DOHH2 (cell line): ENCODE results near the gene MATK.

Experiments
- H3F3A ChIP-seq: fragments of 200-600 bp; sonication (generic), shearing (Covaris generic); 2 replicates; pipeline ENCODE4 v1.6.0; 2016; ENCODE audit warnings: antibody characterized with exemption, mild to moderate bottlenecking; ENCODE audit not compliant: control insufficient read depth, insufficient read depth
- H3K27ac ChIP-seq: fragments of 200-600 bp; sonication (generic); 2 replicates; pipeline ENCODE4 v1.5.1; 2014; ENCODE audit warnings: low read depth, mild to moderate bottlenecking, low read length, moderate library complexity
- H3K27me3 ChIP-seq: fragments of 200-600 bp; sonication (generic); 2 replicates; pipeline ENCODE4 v1.6.1; 2014; ENCODE audit warnings: mild to moderate bottlenecking, low read length, mixed read lengths; ENCODE audit not compliant: control insufficient read depth
- H3K36me3 ChIP-seq: fragments of 200-600 bp; sonication (generic); 2 replicates; pipeline ENCODE4 v1.6.1; 2014; ENCODE audit warnings: mild to moderate bottlenecking, low read length, moderate library complexity, mixed read lengths; ENCODE audit not compliant: control insufficient read depth
- H3K4me1 ChIP-seq: fragments of 200-600 bp; sonication (generic); 2 replicates; pipeline ENCODE4 v1.6.1; 2014; ENCODE audit warnings: mild to moderate bottlenecking, low read length, mixed read lengths; ENCODE audit not compliant: control insufficient read depth
- H3K4me2 ChIP-seq: fragments of 200-600 bp; sonication (generic); 2 replicates; pipeline ENCODE4 v1.6.0; 2014; ENCODE audit warnings: mild to moderate bottlenecking, low read length, moderate library complexity
- H3K4me3 ChIP-seq: fragments of 200-600 bp; sonication (generic); 2 replicates; pipeline ENCODE4 v1.5.1; 2014; ENCODE audit warnings: mild to moderate bottlenecking, low read length, mixed read lengths
- H3K79me2 ChIP-seq: fragments of 200-600 bp; sonication (generic); 2 replicates; pipeline ENCODE4 v1.6.1; 2014; ENCODE audit warnings: mild to moderate bottlenecking, low read length, mixed read lengths; ENCODE audit not compliant: control insufficient read depth
- H3K9me2 ChIP-seq: fragments of 200-600 bp; sonication (generic); replicated peaks from 2 replicates; pipeline ENCODE4 v1.6.1; 2014; ENCODE audit warnings: mild to moderate bottlenecking, low read length, mixed read lengths; ENCODE audit not compliant: control insufficient read depth
- H3K9me3 ChIP-seq: fragments of 200-600 bp; sonication (generic); 2 replicates; pipeline ENCODE4 v1.6.1; 2014; ENCODE audit warnings: antibody characterized with exemption, low read length, mixed read lengths; ENCODE audit not compliant: control insufficient read depth, insufficient read depth
- H4K20me1 ChIP-seq: fragments of 200-600 bp; sonication (generic); 2 replicates; pipeline ENCODE4 v1.6.0; 2014; ENCODE audit warnings: low read depth, mild to moderate bottlenecking, antibody characterized with exemption, low read length, moderate library complexity; ENCODE audit not compliant: control insufficient read depth, insufficient read depth
- CTCF ChIP-seq: fragments of 200-600 bp; sonication (generic); IDR thresholded peaks from one replicate; pipeline ENCODE4 v1.5.1; 2014; ENCODE audit warnings: antibody characterized with exemption, mild to moderate bottlenecking, low read depth, low read length; ENCODE audit not compliant: poor library complexity, severe bottlenecking
- EZH2phosphoT487 ChIP-seq: fragments of 200-600 bp; sonication (generic); IDR thresholded peaks from 2 replicates; pipeline ENCODE4 v1.6.1; 2017; ENCODE audit warnings: borderline replicate concordance, mild to moderate bottlenecking, antibody characterized with exemption, low read length, moderate library complexity, mixed read lengths

MATK gene

DNA sequence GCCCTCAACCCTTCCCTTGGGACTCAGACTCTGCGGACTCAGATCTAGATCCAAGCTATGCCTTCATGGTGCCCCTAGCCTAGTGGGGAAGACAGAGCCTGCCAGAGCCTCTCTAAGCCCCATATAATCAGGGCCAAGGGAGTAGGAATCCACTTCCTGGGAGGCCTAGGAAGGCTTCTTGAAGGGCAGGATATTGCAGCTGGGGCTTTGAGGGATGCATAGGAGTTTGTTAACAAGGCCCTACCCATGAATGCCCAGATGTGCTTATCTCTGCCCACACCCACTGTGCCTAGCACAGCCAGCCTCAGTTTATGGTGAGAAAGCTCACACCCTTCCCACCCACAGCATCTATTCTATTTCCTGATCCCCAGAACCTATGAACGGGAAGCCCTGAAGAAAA is 36.0 kb downstream of the MATK start:
- H4K20me1 ChIP-seq, result no peaks in the 10 kb centered on the region
- no peak overlapping the region for H3K4me3 ChIP-seq
- H3K9me3 ChIP-seq, result no peaks in the 10 kb centered on the region
- H3K9me2 ChIP-seq, result no peaks in the 10 kb centered on the region
- H3K79me2 ChIP-seq, result no peaks in the 10 kb centered on the region
- H3K27me3 ChIP-seq, result no peaks in the 10 kb centered on the region
- no peak overlapping the region for H3K4me2 ChIP-seq
- no peaks in the 10 kb centered on the region for H3F3A ChIP-seq
- no peaks in the 10 kb centered on the region for H3K36me3 ChIP-seq
- H3K27ac ChIP-seq, result no peak overlapping the region
- H3K4me1 ChIP-seq, result no peaks in the 10 kb centered on the region
- TF ChIP-seq EZH2phosphoT487, result no peak
- no peak for TF ChIP-seq CTCF

GRCh38 chr19:3748965-3749364 is 37.2 kb downstream of the MATK start:
- Histone ChIP-seq H3K36me3 (no peaks in the 10 kb centered on the region), H3K4me3 (no peak overlapping the region), H3K4me1 (peaks cover under 1% of the 10 kb centered on the region; the same call in 1 of the 2 replicates), H3K79me2 (no peaks in the 10 kb centered on the region), H3K27ac (no peak overlapping the region), H3K9me3 (no peaks in the 10 kb centered on the region), H3K9me2 (no peaks in the 10 kb centered on the region), H3K27me3 (no peaks in the 10 kb centered on the region), H3F3A (no peaks in the 10 kb centered on the region), H4K20me1 (no peaks in the 10 kb centered on the region), H3K4me2 (no peak overlapping the region)
- TF ChIP-seq EZH2phosphoT487 (no peak), CTCF (no peak)

- no peaks in the 10 kb centered on the region for H3F3A ChIP-seq
- H3K9me2 ChIP-seq, result no peaks in the 10 kb centered on the region
- H3K27ac ChIP-seq, result no peak overlapping the region
- no peaks in the 10 kb centered on the region for H3K36me3 ChIP-seq
- TF ChIP-seq EZH2phosphoT487 (no peak), CTCF (no peak)
- no peak overlapping the region for H3K4me3 ChIP-seq
- no peaks in the 10 kb centered on the region for H4K20me1 ChIP-seq
- H3K4me1 ChIP-seq, result peaks cover 6% of the 10 kb centered on the region
- H3K27me3 ChIP-seq, result no peaks in the 10 kb centered on the region
- peaks cover 3% of the 10 kb centered on the region; the same call in 1 of the 2 replicates for H3K9me3 ChIP-seq
- H3K4me2 ChIP-seq, result no peak overlapping the region
- H3K79me2 ChIP-seq, result no peaks in the 10 kb centered on the region
Observed at GRCh38 chr19:3746371-3747056, 39.7 kb downstream of the MATK start.
